ENCODE data around the gene CD8B.

CD8B gene

GRCh38 chr2:86770816-86771301, 90.8 kb downstream of the CD8B start:
- Mint-ChIP-seq H3K9me3 (no peaks in the 10 kb centered on the region), H3K4me1 (no peaks in the 10 kb centered on the region), H3K27ac (no peak overlapping the region), H3K4me3 (no peak overlapping the region), H3K36me3 (peaks cover 17% of the 10 kb centered on the region), H3K27me3 (no peaks in the 10 kb centered on the region)

DNA sequence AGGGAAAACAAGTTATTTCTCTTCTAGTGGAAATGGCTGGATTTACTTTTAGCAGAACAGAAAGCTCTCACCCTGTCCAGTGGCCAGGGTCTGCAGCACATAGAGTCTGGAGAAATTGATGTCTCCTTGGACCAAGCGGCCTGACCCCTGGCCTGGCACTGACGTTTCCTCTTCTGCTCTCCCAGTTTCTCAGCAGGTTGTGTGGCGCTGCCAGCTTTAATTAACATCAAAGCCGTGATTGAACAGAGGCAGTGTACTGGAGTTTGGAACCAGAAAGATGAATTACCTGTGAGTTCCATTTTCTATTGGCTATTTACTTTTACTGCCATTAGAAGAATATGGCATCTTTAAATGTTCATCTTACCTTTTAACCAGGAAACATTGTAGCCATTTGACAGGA, 91.8 kb downstream of the CD8B start:
- H3K27ac Mint-ChIP-seq = no peak overlapping the region
- no peak overlapping the region for H3K4me3 Mint-ChIP-seq
- no peaks in the 10 kb centered on the region for H3K27me3 Mint-ChIP-seq
- H3K4me1 Mint-ChIP-seq = peaks cover 2% of the 10 kb centered on the region
- H3K9me3 Mint-ChIP-seq = no peaks in the 10 kb centered on the region
- peaks cover 17% of the 10 kb centered on the region for H3K36me3 Mint-ChIP-seq

- Mint-ChIP-seq H3K4me3 (no peak overlapping the region), H3K27ac (no peak overlapping the region), H3K36me3 (peaks cover 12% of the 10 kb centered on the region), H3K4me1 (peaks cover 8% of the 10 kb centered on the region), H3K9me3 (no peaks in the 10 kb centered on the region), H3K27me3 (no peaks in the 10 kb centered on the region)
Observed at GRCh38 chr2:86768189-86768949, 93.3 kb downstream of the CD8B start.

Data from activated naive CD4-positive, alpha-beta T cell treated with anti-CD3 and anti-CD28 coated beads, Interleukin-2, amount 50 U/mL, for 24 hours (primary cell).